ENCODE measurements around the gene NPDC1.
A peak's percentile ranks its signal among the peaks of the same experiment; 100 is the strongest.

NPDC1 gene

GRCh38 chr9:136997371-136997770, 48.6 kb downstream of the NPDC1 start:
- no peak for DNase-seq

DNA sequence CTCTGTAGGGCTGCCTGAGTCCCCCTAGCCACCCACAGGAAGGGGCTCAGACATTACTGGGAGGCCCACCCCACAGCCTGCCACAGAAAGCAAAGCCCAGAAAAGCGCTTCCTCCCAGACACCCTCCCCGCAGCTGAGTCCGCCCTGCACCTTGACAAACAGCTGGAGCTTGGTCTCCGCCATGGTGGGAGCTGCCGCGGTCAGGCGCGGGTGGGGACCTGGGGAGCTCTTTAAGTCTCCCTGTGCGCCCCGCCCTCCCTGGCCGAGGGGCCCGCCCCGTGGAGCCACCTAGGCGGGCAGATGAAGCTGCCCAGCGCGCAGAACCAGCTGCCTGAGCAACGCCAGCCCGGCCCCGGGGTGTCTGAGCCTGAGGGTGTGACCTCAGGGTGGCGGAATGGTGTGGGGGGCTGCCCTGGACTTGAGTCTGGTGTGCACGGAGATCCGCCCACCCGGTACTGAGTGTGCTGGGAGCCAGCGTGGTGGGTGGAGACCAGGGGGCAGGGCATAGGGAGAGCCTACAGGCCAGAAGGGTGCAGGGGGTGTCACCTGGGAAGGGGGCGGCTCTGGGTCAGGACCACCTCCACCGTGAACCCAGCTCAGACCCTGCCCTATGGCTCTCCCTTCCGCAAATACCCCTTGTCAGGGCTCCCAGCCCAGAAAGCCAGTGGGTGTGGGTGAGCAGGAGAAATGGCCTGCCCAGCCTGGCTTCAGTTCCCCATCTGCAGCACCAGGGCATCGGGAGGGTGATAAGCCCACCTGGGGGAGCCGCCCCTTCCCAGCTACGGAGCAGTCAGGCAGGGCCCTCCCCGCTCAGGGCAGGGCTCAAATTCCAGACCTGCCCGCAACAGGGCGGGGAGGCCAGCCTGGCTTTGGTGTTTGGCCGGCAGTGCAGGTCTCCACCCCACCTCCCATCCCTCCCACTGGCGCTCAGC, 49.4 kb downstream of the NPDC1 start, which contains the start of gene CLIC3:
Gene CLIC3, minus strand, starts transcription at position 208 of the 932 bp plus-strand sequence. Its CDS starts 25 bp downstream, at position 183.
- DNase-seq = peak in 1 of 56 donors; percentile 41

GRCh38 chr9:136995772-136996311, 50.1 kb downstream of the NPDC1 start:
- DNase-seq = peak in 16 of 56 donors; percentile 17 to 67 (median 31)

DNA sequence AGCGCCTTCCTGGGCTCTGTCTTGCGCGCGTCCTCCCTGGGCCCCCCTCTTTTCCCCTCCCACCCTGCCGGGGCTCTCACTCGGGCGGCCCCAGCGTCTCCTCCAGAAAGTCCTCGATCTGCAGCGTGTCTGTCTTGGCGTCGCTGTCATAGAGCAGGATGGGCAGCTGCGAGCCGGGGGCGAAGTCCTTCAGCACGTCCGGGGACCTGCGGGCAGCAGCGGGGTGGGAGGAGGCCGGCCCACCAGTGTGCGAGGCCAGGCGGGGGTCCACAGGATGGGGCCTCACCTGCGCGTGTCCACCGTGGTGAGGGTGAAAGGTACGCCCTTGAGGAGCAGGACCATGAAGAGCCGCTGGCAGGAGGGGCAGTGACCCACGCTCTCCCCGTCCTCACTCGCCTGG, 50.6 kb downstream of the NPDC1 start:
- DNase-seq = no peak

DNA sequence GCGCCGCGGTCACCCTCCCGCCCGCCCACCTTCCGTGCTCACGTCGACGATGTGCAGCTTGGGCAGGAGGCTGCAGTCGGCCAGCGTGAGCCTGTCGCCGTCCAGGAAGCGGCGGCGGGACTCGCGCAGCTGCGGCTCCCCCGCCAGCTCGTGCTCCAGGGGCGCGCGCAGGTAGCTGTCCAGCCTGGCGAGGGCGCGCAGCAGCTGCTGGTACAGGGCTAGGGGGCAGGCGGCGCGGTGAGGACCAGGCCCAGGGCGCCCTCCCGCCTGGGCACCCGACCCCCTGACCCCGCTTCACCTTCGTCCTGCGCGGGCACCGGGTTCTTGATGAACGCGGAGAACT, 51.1 kb downstream of the NPDC1 start:
- no peak for DNase-seq

- DNase-seq = no peak
These were observed 51.6 kb downstream of the NPDC1 start for GRCh38 chr9:136994180-136994887.

DNA sequence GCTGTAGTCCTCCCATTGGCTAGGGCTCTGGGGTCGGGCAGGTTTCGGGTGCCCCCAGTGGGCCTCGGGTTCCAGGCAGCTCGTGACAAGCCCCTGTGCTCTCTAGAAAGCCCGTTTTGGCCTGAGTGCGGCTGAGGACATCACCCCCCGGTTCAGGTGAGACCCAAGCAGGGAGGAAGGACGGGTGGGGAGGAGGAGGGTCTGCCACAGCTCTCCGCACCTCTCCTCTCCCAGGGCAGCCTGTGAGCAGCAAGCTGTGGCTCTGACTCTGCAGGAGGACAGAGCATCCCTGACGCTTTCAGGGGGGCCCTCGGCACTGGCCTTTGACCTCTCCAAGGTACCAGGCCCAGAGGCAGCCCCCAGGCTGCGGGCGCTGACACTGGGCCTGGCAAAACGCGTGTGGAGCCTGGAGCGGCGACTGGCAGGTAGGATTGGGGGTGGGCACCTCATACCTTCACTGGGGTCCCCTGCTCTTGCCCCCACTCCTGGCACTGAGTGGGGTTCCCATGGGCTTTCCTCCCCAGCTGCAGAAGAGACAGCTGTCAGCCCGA, 53.1 kb downstream of the NPDC1 start:
- no peak for DNase-seq

- peak in 54 of 56 donors; percentile 31 to 95 (median 84) for DNase-seq
These were observed 53.8 kb downstream of the NPDC1 start, which contains the start of gene PAXX for GRCh38 chr9:136991993-136992818. Gene PAXX (plus strand): TSS chr9:136992422. CDS start chr9:136992444, 22 bp downstream.

- no peak for DNase-seq
These were observed 55.6 kb downstream of the NPDC1 start for GRCh38 chr9:136990242-136990911.
